ENCODE measurements around the gene GLIS2. TPM values are rescaled to one million over a fixed set of nuclear protein-coding genes. Genes with fewer than 3 reads are reported as not detected.

GLIS2 gene
- total RNA-seq, 1 experiment from 2014 or later = 2.8 TPM

GRCh38 chr16:4350365-4350786 is 34.5 kb downstream of the GLIS2 start:
- no peak for DNase-seq (ENCODE audit: low read depth)

GRCh38 chr16:4350787-4351659 is 35.2 kb downstream of the GLIS2 start, which contains the start of gene PAM16:
PAM16 (minus strand) TSS chr16:4351321; CDS start chr16:4351234, 87 bp downstream.
- peak; percentile 89 for DNase-seq (ENCODE audit: low read depth)

- no peak for DNase-seq (ENCODE audit: low read depth)
Measured at GRCh38 chr16:4351880-4352279, 36.0 kb downstream of the GLIS2 start.

- no peak for DNase-seq (ENCODE audit: low read depth)
Measured at GRCh38 chr16:4352843-4353242, 37.0 kb downstream of the GLIS2 start.

GRCh38 chr16:4353675-4354074 is 37.8 kb downstream of the GLIS2 start:
- DNase-seq (ENCODE audit: low read depth) = no peak

GRCh38 chr16:4354512-4355409 is 38.9 kb downstream of the GLIS2 start:
- DNase-seq (ENCODE audit: low read depth) = no peak

- no peak for DNase-seq (ENCODE audit: low read depth)
Measured at GRCh38 chr16:4356820-4357219, 41.0 kb downstream of the GLIS2 start.

- no peak for DNase-seq (ENCODE audit: low read depth)
Measured at GRCh38 chr16:4358236-4358635, 42.4 kb downstream of the GLIS2 start.

GRCh38 chr16:4358831-4359561 is 43.1 kb downstream of the GLIS2 start:
- DNase-seq (ENCODE audit: low read depth) = no peak

- no peak for DNase-seq (ENCODE audit: low read depth)
Measured at GRCh38 chr16:4359914-4360313, 44.0 kb downstream of the GLIS2 start.

GRCh38 chr16:4360538-4361021 is 44.7 kb downstream of the GLIS2 start:
- no peak for DNase-seq (ENCODE audit: low read depth)

GRCh38 chr16:4361033-4361943 is 45.4 kb downstream of the GLIS2 start:
- DNase-seq (ENCODE audit: low read depth) = no peak

GRCh38 chr16:4361944-4362311 is 46.1 kb downstream of the GLIS2 start:
- DNase-seq (ENCODE audit: low read depth) = no peak

GRCh38 chr16:4362476-4363135 is 46.7 kb downstream of the GLIS2 start:
- DNase-seq (ENCODE audit: low read depth) = no peak

- no peak for DNase-seq (ENCODE audit: low read depth)
Measured at GRCh38 chr16:4364196-4365013, 48.5 kb downstream of the GLIS2 start.

- no peak for DNase-seq (ENCODE audit: low read depth)
Measured at GRCh38 chr16:4365014-4365406, 49.1 kb downstream of the GLIS2 start.

- DNase-seq (ENCODE audit: low read depth) = no peak
Measured at GRCh38 chr16:4365615-4366014, 49.7 kb downstream of the GLIS2 start.

GRCh38 chr16:4366016-4366415 is 50.1 kb downstream of the GLIS2 start:
- no peak for DNase-seq (ENCODE audit: low read depth)

GRCh38 chr16:4367393-4367856 is 51.6 kb downstream of the GLIS2 start:
- DNase-seq (ENCODE audit: low read depth) = no peak
